Panc1 (cell line): ENCODE results near the gene GATB. TPM values are rescaled to one million over a fixed set of nuclear protein-coding genes. Genes with fewer than 3 reads are reported as not detected.

Source experiments
- ATAC-seq: fragments of 200-7000 bp; cut with Tn5 transposase; 2 replicates; pipeline ENCODE4 v1.9.1; 2020; ENCODE audit warnings: mild to moderate bottlenecking, moderate library complexity
- Bru-seq: library from RNA; stranded (reverse); fragments of 400-500 nt; gene quantifications from one replicate; lab custom pipeline; 2021; lab: Mats Ljungman, UMichigan
- BruChase-seq, 2 experiments: library from RNA; stranded (reverse); fragments of 400-500 nt; gene quantifications; one replicate each; lab custom pipeline; 2021; lab: Mats Ljungman, UMichigan
- BruUV-seq: library from RNA; stranded (reverse); fragments of 400-500 nt; replicated peaks from 2 replicates; lab custom pipeline; 2021; lab: Mats Ljungman, UMichigan
- CTCF ChIA-PET: fragments of 300-600 bp; sonication (Branson Sonifier 250); formaldehyde crosslinking; loops from one replicate; lab custom pipeline; 2022; ENCODE audit warnings: antibody characterized with exemption; lab: Charles Lee
- POLR2A ChIA-PET: fragments of 300-600 bp; sonication (Branson Sonifier 250); formaldehyde crosslinking; loops from one replicate; lab custom pipeline; 2022; ENCODE audit warnings: antibody characterized with exemption; lab: Charles Lee
- DNase-seq: peaks from one replicate; pipeline ENCODE4 v3.0.0-alpha.2; 2010; ENCODE audit warnings: low read depth, low spot score
- H3K27ac ChIP-seq: 2 replicates; pipeline ENCODE4 v1.5.1; 2011; ENCODE audit warnings: mild to moderate bottlenecking, low read length, inconsistent platforms
- H3K27me3 ChIP-seq: fragments of 200-500 bp; sonication (Bioruptor generic); 2 replicates; pipeline ENCODE4 v1.6.0; 2014; ENCODE audit warnings: low read length, inconsistent platforms; ENCODE audit not compliant: control insufficient read depth, insufficient read depth
- H3K36me3 ChIP-seq: fragments of 200-500 bp; sonication (Bioruptor generic); 2 replicates; pipeline ENCODE4 v1.5.1; 2014; ENCODE audit warnings: inconsistent platforms, mild to moderate bottlenecking, low read length, moderate library complexity; ENCODE audit not compliant: control insufficient read depth, insufficient read depth
- H3K4me1 ChIP-seq: 2 replicates; pipeline ENCODE4 v1.5.1; 2011; ENCODE audit warnings: inconsistent platforms, mild to moderate bottlenecking, low read length, moderate library complexity; ENCODE audit not compliant: control insufficient read depth, insufficient read depth
- H3K4me3 ChIP-seq, 2 experiments: 2 replicates each; pipeline ENCODE4 v1.5.1; 2011 to 2012; ENCODE audit warnings: low read depth in 2 of 2, low read length in 2 of 2, mild to moderate bottlenecking in 2 of 2, inconsistent platforms in 1 of 2, moderate library complexity in 1 of 2
- H3K9me3 ChIP-seq: fragments of 200-500 bp; sonication (Bioruptor generic); 2 replicates; pipeline ENCODE4 v1.5.1; 2014; ENCODE audit warnings: low read depth, mild to moderate bottlenecking, inconsistent platforms, low read length, moderate library complexity; ENCODE audit not compliant: control insufficient read depth, insufficient read depth
- POLR2AphosphoS5 ChIP-seq: IDR thresholded peaks from 2 replicates; pipeline ENCODE4 v1.6.1; 2012; ENCODE audit warnings: mild to moderate bottlenecking, low read depth, low read length, moderate library complexity
- SIN3A ChIP-seq: IDR thresholded peaks from 2 replicates; pipeline ENCODE4 v1.6.1; 2012; ENCODE audit warnings: low read depth, mild to moderate bottlenecking, low read length, moderate library complexity, borderline replicate concordance; ENCODE audit not compliant: insufficient read depth
- TCF7L2 ChIP-seq: IDR thresholded peaks from 2 replicates; pipeline ENCODE4 v1.6.1; 2011; ENCODE audit warnings: mild to moderate bottlenecking, low read depth, low read length, inconsistent platforms
- in situ Hi-C: cut with HindIII; loops from 2 replicates; pipeline ENCODE4 v1.10.0; 2016; ENCODE audit warnings: low sequenced_read_pairs, low pct_unique_long_range_greater_than_20kb
- intact Hi-C: fragments of 100-400 bp; cut with micrococcal nuclease; formaldehyde crosslinking; loops from one replicate; pipeline ENCODE4 v1.10.0; 2022; ENCODE audit not compliant: unreplicated experiment
- long read RNA-seq: library from polyadenylated mRNA; unstranded; transcript quantifications from one replicate; pipeline ENCODE4 v2.0.0, GENCODE V29; 2021; ENCODE audit not compliant: unreplicated experiment
- polyA plus RNA-seq: library from polyadenylated mRNA; unstranded; fragments of >200 nt; gene quantifications from one replicate; pipeline ENCODE4 v1.2.1, GENCODE V29; 2012; ENCODE audit warnings: missing spikeins; ENCODE audit not compliant: insufficient read length
- total RNA-seq: library from RNA; stranded (reverse); gene quantifications from one replicate; pipeline ENCODE4 v1.2.1, GENCODE V29; 2021; ENCODE audit not compliant: unreplicated experiment
- TF ChIP-seq, protein P1 (sequence below), 2 experiments: IDR thresholded peaks; 2 replicates each; pipeline ENCODE4 v1.6.1; 2011 to 2012; ENCODE audit warnings: low read depth in 2 of 2, control low read depth in 1 of 2, low read length in 1 of 2, mild to moderate bottlenecking in 1 of 2, moderate library complexity in 1 of 2; ENCODE audit not compliant: insufficient read depth in 1 of 2
- TF ChIP-seq, protein P2 (sequence below): fragments of 450-650 bp; IDR thresholded peaks from 2 replicates; pipeline ENCODE4 v1.5.1; 2017; ENCODE audit warnings: mild to moderate bottlenecking

GATB gene, protein sequence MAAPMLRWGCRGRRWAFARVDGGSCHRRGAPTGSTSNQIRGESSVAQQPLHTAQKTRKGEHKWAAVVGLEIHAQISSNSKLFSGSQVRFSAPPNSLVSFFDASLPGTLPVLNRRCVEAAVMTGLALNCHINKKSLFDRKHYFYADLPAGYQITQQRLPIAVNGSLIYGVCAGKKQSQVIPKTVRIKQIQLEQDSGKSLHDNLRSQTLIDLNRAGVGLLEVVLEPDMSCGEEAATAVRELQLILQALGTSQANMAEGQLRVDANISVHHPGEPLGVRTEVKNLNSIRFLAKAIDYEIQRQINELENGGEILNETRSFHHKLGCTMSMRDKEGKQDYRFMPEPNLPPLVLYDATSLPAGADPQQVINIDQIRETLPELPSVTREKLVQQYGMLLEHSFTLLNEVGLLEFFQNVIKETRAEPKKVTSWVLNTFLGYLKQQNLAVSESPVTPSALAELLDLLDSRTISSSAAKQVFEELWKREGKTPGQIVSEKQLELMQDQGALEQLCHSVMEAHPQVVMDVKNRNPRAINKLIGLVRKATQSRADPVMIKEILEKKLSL
- total RNA-seq (9.7 TPM), Bru-seq, nascent RNA (percentile 50 among the genes with signal in this experiment), BruChase-seq, experiment 1, labeled RNA remaining after a 2-hour chase (percentile 45 among the genes with signal in this experiment), BruChase-seq, experiment 2, labeled RNA remaining after a 6-hour chase (percentile 43 among the genes with signal in this experiment)
- polyA plus RNA-seq: 9.8 TPM
- long read RNA-seq, transcript GATB-201 (13 exons, 2,385 nt): major isoform, 10 of 16 reads
- long read RNA-seq, partial matches to known transcripts: 1 of 16 reads
- long read RNA-seq, other reads (novel, unspliced or antisense): 2 of 16 reads

DNA sequence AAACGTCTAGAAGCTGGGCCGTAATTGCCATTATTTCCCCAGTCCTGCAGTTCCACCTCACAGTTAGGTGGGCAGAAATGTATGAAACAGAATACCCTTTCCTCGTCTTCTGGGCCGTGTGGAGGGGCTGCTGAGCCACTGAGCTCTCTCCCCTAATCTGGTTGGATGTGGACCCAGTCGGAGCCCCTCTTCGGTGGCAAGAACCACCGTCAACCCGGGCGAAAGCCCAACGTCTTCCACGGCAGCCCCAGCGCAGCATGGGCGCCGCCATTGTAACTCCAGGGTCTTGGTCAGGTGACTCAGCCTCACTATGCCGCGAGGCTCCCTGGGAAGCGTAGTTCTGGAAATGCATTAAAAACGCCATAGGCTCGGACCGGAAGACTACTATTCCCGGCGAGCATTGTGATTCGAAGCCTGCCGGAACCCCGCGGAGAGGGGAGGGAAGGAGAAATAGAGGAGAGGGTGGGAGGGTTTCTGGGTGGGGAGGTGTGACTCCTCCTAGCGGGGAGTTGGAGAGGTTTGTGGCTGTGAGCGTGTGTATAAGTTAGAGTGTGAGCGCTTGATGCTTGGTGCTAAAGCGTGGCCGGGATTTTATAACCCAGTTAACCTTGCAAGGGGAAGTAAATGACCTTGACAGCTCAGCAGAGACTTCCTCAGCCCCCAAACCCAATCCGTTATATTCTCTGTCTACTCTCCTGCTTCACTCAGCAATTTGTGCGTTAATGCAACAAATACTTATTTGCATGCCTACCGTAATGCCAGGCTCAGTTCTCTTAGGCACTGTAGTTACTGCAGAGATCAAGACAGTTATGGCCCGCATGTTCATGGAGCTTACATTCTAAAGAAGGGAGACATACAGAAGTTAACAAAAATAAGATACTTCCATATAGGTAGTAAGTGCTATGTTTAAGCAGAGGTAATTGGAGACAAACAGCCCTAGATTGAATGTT lies at the start of gene GATB:
Gene GATB (minus strand): TSS at position 296 of the 950 bp plus-strand sequence. CDS start 25 bp downstream, at position 271.
- no peaks in the 10 kb centered on the region for H3K9me3 ChIP-seq
- DNase-seq (peak; percentile 85), ATAC-seq (peak; percentile 100)
- in situ Hi-C loops: no loop called here
- no peaks in the 10 kb centered on the region for H3K27me3 ChIP-seq
- TF ChIP-seq, protein P1, sequence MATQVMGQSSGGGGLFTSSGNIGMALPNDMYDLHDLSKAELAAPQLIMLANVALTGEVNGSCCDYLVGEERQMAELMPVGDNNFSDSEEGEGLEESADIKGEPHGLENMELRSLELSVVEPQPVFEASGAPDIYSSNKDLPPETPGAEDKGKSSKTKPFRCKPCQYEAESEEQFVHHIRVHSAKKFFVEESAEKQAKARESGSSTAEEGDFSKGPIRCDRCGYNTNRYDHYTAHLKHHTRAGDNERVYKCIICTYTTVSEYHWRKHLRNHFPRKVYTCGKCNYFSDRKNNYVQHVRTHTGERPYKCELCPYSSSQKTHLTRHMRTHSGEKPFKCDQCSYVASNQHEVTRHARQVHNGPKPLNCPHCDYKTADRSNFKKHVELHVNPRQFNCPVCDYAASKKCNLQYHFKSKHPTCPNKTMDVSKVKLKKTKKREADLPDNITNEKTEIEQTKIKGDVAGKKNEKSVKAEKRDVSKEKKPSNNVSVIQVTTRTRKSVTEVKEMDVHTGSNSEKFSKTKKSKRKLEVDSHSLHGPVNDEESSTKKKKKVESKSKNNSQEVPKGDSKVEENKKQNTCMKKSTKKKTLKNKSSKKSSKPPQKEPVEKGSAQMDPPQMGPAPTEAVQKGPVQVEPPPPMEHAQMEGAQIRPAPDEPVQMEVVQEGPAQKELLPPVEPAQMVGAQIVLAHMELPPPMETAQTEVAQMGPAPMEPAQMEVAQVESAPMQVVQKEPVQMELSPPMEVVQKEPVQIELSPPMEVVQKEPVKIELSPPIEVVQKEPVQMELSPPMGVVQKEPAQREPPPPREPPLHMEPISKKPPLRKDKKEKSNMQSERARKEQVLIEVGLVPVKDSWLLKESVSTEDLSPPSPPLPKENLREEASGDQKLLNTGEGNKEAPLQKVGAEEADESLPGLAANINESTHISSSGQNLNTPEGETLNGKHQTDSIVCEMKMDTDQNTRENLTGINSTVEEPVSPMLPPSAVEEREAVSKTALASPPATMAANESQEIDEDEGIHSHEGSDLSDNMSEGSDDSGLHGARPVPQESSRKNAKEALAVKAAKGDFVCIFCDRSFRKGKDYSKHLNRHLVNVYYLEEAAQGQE (IDR thresholded peaks at IDR 0.05; ENCODE audit: insufficient read depth in 1 of 2, low read depth in 2 of 2, low read length in 1 of 2): no peak
- TF ChIP-seq, protein P2, sequence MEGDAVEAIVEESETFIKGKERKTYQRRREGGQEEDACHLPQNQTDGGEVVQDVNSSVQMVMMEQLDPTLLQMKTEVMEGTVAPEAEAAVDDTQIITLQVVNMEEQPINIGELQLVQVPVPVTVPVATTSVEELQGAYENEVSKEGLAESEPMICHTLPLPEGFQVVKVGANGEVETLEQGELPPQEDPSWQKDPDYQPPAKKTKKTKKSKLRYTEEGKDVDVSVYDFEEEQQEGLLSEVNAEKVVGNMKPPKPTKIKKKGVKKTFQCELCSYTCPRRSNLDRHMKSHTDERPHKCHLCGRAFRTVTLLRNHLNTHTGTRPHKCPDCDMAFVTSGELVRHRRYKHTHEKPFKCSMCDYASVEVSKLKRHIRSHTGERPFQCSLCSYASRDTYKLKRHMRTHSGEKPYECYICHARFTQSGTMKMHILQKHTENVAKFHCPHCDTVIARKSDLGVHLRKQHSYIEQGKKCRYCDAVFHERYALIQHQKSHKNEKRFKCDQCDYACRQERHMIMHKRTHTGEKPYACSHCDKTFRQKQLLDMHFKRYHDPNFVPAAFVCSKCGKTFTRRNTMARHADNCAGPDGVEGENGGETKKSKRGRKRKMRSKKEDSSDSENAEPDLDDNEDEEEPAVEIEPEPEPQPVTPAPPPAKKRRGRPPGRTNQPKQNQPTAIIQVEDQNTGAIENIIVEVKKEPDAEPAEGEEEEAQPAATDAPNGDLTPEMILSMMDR: peak; percentile 47
- TF ChIP-seq POLR2AphosphoS5 (peak; percentile 67), SIN3A (no peak)
- H3K4me3 ChIP-seq: peak within 1 kb of the TSS; percentile 75 to 94
- ChIA-PET CTCF (no interaction called here), POLR2A (no interaction called here)
- BruUV-seq: no TSS peak
- H3K36me3 ChIP-seq: peaks cover 3% of the 10 kb centered on the region; the same call in 1 of the 2 replicates
- H3K4me1 ChIP-seq: peaks cover 6% of the 10 kb centered on the region
- H3K27ac ChIP-seq: peak within 1 kb of the TSS; percentile 73
- intact Hi-C loops: no loop called here

DNA sequence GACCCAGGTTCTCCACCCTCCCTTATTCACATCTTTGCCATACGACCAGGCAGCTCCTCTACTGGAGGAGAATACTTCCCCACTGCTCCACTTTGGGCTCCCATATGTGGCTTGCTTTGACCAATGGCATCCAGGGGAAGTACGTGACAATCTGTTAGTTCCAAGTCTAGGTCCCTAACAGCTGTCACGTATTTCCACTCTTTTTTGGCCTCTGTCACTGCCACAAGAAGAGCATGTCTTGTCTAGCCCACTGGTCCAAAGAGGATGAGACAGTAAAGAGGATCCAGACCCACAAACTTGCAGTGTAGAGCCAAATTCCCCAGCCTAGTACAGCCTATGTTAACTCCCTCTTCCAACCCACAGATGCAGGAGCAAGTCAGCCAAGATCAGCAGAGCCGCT lies 49.7 kb upstream of the GATB start:
- DNase-seq: no peak
- in situ Hi-C loops: no loop called here
- H3K9me3 ChIP-seq: no peaks in the 10 kb centered on the region
- intact Hi-C loops: no loop called here
- BruUV-seq: no TSS peak
- CTCF ChIA-PET: no interaction called here
- ATAC-seq: no peak
- no peaks in the 10 kb centered on the region for H3K4me1 ChIP-seq
- H3K36me3 ChIP-seq: no peaks in the 10 kb centered on the region
- H3K4me3 ChIP-seq: no peak overlapping the region
- POLR2A ChIA-PET: no interaction called here
- TF ChIP-seq TCF7L2: no peak
- TF ChIP-seq SIN3A: no peak
- TF ChIP-seq, protein P2: no peak
- TF ChIP-seq, protein P1 (IDR thresholded peaks at IDR 0.05; ENCODE audit: insufficient read depth in 1 of 2, low read depth in 2 of 2, low read length in 1 of 2): no peak
- TF ChIP-seq POLR2AphosphoS5: no peak
- H3K27me3 ChIP-seq: no peaks in the 10 kb centered on the region
- no peak overlapping the region for H3K27ac ChIP-seq
